HG02759 (cell line): ENCODE measurements around the gene GFI1.

Source experiments
- ATAC-seq: cut with Tn5 transposase; IDR thresholded peaks from one replicate; pipeline ENCODE4 v1.9.1; 2021; ENCODE audit warnings: mild to moderate bottlenecking, moderate library complexity; ENCODE audit not compliant: unreplicated experiment

The GFI1 gene

DNA sequence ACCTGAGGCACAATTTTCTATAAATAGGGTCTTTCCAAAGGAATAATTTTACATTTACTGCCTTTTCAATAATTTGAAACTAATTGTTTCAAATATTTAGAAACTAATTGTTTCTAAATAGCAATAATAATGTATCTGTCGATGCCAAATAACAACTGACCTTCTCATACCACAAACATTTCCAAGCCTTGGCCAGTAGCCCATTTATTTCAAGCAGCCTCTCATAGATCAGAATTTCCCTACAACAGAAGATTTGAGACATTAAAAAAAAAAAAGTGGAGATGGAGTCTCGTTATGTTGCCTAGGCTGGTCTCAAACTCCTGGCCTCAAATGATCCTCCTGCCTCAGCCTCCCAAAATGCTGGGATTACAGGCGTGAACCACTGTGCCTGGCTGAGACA is 2.1 kb upstream of the GFI1 start:
- ATAC-seq, result no peak

DNA sequence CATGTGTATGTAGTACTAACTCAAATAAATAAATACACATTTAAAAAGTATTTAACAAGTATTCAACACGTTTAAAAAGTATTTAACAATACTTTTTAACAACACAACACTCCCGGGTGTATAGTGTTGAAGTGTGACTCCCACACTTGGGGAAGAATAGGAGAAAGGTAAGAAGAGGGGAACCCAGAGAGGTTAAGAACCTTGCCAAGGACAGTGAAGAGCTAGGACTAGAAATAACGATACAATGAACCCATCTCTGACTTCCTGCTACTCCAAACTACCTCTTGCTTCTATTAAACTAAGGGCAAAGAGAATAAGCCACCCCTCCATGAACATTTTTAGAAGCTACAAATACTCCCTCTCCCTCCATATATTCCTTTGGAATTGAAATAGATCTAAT is 1.7 kb upstream of the GFI1 start:
- no peak for ATAC-seq

DNA sequence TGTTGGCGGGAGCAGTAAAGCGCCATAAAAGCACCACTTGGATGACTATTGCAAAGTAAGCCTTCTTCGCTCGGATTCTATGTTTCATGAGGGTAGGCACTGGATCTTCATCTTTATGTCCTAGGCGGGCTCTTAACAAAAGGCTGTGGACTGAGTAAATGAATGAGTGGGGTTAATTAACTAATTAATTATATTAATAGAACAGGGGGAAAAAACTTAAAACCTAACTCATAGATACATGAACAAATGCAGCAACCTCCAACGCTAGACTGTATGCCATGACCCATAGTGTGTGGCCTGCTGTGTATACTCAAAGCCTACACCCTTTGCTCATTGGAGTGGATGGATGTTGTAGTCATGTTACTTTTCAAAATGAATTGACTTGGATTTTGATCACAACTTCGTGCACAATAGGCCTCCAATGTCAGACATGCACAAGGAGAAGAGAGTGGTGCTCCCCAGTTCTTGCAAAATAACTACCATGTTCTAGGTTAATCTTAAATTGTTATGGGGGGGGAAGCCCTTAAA is 417 bp upstream of the GFI1 start:
- no peak for ATAC-seq

DNA sequence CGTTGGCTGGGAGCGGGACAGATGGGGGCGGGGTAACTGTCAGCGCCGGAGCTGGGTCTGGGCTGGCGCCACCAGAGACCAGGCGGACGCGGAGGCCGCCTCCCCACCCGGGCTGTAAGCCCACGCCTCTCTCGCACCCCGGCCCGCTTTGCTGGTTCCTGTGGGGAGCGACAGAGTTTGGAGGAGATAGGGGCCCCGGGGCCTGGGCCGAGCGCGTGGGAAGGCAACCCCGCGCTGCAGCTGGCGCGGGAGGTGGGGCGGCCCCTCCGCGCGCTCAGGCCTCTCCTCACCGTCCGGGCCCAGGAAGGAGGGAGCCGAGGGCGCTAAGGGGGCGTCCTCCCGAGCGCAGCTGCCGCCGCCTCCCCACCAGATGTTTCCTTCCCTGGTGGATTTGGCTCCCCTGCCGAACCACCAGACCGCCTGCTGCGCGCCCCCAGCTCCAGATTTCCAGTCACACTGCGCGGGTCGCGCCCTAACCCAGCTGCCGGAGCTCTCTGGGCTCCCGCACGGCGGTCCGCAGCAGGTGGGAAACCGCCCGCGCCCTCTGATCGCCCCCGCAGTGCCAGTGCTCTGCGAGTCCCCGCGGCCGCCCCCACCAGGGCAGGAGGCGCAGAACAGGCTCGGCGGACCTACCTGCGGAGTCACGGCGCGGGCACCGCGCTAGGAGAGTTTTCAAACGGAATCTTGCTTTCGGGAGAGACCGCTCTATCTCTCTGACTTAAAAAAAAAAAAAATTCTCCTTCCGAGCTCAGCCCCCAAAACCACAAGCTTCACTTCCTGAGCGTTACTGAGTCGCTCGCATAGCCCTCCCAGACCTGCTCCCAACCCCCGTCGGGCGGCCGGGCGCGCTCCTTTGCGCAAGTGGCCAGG is 1.1 kb downstream of the GFI1 start:
- ATAC-seq, result peak; percentile 52

DNA sequence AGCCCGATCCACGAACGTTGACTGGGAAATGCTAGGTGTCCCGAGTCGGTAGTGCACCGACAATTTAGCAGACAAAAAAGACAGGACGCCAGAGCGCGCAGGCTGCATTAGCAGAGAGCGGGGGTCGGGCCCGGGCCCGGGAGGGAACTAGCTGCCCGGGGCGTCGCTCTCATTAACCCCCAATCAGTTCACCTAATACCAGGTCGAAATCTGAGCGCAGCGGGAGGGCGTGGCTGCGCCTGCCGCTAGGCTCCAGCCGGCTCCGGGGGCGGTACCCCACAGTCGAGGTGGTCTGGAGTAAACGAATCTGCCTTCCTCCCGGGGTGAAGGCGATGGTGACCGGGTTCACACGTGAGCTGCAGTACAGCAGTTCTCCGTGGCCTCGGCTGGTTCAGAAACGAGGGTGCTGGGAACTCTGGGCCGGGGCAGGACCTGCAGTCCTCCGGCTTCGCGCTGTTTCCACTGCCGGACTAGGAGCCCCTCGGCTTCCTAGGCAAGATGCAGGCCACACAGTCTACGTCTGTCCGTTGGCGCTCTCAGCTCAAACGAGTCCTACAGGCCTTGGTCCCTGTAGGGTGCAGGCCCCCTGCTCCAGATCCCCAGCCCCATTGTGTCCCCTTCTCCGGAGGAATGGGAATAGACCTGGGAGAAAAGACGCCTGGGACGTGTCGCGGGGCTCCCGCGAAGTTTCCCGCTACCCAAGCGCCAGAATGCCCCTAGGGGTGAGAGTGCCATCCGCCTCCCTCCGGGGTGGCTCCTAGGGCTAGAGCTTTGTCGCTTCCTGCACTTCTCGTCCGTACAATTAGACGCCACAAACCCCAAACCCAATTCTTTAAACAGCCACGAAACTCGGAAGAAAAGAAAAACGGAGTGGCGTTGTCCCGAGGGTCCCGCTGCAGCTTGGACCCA is 2.0 kb downstream of the GFI1 start:
- peak; percentile 20 for ATAC-seq

DNA sequence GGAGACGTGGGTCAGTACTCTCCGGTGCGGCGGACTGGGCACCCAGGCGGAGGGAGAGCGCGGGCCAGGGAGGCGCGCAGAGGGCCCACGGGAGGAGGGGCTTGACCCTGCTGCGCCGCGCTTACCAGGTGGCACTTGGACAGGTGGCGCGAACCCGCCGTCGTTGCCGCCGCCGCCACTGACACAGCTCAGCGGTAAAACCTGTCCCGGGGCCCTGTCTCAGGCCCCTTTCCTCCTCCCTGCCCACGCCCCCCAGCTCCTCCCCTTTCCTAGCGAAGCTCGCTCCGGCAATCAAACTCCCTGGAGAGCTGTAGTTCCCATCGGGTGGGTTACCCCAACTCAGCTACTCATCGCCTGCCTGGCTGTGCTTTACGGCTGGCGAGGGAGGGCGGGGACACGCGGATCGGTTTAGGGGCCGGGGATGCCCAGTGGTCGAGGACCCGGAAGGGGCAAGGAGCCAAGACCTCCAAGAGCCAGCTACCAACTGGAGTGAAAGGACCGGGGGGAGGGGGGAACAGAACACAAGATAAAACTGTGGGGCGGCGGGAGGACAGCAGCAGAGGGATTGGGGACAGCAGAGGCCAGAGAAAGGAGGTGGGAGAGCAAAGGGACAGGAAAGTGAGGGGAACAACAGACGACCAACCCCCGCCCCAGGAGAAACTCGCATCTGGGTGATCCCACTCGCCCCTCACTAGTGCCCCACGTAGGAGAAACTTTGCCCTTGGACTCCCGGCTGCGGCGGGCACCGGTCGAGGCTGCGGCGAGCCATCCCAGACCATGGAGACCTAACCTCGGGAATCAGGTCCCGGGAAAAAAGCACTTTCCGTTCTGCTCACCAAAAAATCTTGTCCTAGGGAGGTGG is 2.9 kb downstream of the GFI1 start:
- peak; percentile 11 for ATAC-seq

DNA sequence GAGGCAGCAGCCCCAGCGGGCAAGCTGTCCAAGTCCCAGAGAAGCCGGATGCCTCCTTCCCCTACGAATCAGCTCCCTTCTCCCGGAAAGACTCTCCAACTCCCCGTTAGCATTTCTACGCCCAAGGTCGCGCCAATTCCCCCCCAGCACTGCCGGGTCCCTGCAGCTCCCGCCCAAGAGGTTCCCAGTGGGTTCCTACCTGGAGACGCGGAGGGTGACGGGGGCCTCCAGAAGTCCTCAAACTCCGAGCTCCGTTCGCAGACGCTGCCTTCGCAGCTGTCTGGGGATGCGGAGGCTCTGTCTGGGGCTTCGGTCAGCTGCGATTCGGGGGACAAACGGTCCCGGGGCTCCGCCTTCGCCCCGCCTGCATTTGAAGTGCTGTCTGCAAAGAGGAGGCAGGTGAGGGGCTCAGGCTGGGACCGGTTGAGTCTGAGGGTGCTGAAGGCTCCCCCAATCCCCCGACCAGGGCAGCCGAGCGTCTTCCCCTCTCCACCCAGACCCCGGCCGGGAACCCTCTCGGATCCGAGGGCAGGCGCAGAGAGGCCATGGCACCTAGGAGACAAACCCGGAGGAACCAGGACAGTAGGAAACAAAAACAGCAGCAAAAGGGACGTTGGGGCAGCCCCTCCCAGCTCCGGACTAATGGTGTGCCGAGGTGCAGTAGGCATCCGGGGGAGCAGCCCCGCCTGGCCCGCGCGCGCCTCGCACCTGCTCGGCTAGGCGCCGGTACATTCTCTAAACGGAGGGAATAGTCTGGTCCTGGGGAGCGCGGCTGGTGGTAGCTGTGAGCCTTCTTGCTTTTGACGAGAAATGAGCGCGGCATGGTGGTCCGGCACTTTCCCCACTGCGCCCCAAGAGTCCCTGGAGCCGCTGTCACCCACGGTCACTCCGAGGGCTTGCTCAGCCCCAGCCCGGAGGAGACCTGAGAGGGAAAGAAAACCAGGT is 3.8 kb downstream of the GFI1 start:
- no peak for ATAC-seq

DNA sequence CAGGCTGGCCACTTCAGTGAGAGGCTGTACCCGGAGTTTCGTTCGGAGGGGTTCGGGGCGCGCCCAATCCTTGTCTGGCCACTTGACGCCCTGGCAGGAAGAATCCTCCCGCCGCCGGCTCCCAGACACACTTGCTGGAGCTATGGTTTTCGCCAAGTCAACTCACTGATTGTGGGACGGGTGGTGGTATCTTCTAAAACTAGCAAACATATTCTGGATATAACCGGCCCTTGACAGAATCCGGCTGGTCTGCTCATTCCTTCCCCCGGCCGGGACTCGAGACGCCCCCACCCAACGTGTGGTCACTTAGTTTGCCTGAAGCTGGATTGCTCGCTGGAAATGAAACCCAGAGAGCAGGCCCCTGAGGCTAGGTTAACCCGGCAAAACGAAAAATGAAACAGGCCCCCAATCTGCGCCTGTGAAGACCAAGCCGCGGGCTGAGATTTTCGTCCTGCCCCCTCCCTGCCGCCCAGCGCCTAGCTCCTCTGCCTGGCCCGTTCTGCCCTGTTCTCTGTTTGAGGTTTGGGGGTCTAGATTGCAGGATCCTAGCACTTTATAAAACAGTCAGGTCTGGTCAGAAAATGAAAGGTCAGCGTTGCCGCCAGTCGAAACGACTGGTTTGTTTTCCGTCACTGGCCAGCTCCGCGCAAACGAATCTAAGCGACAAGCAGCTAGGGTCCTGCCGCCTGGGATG is 4.6 kb downstream of the GFI1 start:
- no peak for ATAC-seq

DNA sequence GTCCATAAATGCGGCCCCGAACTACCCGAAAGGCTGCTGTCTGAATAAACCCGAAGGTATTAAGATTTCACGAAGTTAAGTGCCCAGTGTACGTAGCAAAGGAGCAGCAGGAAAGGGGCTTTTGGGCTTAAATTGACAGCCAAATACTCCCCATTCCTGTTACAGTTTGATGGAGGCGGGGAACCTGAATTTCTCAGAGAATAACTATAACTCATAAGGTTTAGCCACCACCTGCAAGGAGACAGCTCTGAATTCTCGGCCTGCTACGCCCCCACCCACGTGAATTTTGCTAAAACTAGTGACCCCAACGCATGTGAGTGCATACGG is 5.2 kb downstream of the GFI1 start:
- ATAC-seq, result no peak

DNA sequence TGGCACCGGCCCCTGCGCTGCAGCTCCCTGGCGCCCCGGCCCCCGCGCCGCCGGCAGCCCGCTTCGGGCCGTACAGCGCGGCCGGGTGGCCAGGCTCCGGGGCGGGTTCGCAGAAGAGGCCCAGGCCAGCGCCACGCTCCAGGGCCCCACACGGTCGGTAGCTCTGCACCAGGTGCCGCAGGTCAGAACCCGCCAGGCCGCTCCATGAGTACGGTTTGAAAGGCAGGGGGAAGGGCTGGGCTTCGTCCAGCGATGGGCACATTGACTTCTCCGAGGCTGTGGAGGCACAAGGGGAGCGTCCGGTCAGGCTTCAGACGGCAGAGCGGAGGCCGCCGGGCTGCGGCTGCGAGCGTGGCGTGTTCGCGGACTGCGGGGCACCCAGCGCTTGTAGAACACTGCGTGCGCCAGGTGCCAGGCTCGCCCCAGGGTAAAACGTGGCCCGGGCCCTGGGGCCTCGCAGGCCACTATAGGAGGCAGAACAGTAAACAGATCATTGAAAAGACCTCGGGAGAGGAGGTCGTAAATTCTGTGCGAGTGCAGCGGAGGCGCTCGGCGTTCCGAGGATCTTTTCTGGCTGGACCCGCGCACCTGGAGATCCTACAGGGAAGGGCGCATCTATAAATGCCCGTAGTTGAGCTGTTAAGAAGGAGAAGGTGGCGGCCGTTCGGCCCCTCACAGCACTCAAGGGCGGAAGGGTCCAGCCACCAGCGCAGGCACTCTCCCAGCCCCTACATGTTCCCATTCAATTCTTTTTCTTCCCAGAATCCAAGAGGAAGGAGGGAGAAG is 5.7 kb downstream of the GFI1 start:
- no peak for ATAC-seq

DNA sequence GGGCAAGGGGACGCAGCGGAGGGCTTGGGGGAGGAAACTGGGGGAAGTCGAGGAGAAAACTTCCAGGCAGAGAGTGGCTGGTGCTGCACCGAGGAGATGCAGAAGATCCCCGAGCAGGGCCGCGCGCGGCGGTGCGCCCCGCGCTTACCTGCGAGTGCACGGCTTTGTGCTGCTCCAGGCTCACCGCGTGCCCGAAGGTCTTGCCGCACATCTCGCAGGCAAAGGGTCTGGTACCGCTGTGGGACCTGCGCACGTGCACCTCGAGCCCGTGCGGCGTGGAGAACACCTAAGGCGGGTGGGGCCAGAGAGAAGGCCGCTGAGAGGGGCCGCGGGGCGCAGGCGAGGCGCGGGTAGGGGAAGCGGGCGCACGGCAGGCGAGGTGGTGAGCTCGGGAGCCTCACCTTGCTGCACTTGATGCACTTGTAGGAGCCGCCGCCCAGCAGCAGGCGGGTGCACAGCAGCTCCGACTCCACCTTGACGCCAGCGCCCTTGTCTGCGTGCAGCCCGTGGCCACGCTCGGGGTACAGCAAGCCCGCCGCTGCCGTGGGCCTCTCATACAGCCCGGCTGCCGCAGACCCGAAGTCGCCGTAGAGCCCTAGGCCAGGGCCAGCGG is 6.4 kb downstream of the GFI1 start:
- ATAC-seq, result no peak

DNA sequence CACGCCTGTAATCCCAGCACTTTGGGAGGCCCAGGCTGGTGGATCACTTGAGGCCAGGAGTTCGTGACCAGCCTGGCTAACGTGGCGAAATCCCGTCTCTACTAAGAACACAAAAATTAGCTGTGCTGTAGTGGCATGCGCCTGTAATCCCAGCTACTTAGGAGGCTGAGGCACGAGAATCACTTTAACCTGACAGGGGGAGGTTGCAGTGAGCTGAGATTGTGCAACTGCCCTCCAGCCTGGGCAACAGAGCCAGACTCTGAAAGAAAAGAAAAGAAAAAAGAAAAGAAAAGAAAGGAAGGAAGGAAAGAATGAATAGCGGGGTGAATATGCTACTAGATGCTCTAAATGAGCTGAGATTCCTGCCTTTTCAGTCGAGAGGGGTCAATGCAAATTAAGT is 7.1 kb downstream of the GFI1 start:
- ATAC-seq, result no peak

DNA sequence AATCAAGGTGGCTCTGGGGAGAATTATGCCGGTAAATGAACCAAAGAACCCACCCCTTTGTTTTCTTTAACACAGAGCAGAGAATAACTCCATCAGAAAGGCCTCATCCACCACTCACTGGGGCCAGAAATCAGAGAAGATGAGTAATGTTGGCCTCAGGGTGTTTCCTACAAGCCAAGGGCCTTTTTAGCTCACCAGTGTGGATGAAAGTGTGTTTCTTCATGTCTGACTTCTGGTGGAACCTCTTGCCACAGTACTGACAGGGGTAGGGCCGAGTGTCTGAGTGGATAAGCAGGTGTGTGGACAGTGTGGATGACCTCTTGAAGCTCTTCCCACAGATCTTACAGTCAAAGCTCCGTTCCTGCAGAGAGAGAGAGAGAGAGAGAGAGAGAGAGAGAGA is 8.3 kb downstream of the GFI1 start:
- ATAC-seq, result no peak

DNA sequence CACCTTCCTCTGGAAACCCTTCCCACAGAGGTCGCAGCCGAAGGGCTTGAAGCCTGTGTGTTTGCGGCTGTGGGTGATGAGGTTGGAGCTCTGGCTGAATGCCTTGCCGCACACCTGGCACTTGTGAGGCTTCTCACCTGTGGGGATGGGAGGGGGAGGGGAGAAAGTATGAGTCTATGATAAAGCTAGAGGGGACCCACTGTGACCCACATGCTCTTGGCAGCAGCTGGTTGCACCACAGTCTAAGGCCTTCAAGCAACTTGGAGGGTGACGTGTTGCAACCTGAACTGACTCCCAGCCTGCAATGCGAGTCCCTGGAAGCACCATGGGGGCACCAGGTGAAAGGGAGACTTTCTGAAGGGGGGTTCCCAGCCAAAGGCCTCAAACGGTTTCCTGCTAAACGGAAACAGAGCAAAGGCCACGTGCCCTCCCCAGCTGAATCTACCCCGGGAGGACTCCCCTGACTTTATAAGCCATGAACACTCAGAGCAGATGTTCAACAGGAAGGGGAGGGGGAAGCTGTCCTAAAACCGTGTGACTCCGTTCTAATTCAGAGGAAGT is 10.6 kb downstream of the GFI1 start:
- peak; percentile 51 for ATAC-seq

DNA sequence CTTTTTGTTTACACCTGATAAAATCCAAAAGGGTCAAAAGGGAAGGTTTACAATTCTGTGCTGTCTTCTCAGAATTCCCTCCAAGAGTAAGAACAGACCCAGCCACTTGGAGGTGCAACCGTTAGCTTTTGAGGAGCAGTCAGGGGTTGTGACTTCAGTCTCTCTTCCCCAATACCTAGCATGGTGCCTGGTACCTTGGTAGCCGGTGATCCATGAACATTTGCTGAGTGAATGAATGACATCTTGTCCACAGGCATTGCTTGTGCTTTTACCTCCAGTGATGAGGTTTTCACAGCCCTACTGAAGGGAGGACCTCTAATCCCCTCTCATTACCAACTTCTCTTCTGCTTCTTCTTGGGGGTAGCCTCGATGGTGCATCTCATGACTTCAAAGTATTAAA is 11.7 kb downstream of the GFI1 start:
- ATAC-seq, result no peak

DNA sequence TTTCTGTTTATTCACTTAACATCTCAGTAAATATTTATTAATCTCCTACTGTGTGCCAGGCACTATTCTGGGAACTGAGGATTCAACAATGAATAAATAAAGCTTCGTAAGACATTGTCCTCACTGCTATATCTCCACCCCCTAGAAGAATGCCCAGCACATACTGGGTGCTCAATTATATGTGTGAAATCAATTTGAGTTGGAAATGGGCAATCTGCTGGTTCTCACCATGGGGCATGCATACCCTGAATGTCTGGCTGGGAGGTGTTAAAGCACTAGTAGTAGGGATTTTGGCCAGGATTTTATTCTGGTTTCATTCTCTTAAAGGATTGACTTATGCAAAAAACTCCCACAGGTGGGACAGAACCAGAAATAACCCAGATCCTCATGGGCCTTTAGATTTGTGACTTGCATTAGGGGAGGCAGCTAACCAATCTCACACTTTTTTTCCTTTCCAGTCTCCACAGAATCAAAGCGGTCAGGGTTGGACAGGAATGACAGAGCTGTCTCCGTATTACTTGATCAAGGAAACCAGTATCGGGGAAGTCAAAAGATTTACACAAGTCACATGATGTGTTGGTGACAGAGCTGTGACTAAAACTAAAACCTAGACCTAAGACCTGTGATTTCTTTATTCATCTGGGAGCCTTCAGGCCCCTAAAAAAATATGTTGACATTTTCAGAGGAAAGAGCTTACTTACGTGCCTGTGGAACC is 12.8 kb downstream of the GFI1 start:
- peak; percentile 75 for ATAC-seq

DNA sequence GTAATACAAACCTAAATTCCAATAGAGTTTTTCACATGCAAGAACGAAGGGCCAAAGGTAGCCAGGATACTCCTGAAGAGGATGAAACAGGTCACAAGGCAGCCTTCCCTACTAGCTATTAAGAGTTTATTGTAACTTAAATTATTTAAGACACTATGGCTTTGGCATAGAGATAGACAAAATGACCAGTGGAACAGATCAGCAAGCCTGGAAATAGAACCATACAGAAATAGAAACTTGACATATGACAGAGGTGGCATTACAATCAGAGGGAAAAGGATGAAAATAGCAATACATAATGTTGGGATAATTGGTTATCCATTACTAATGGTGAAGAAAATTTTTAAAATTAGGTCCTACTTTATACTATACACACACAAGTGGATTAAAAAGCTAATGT is 16.5 kb downstream of the GFI1 start:
- no peak for ATAC-seq
